ENCODE measurements around the gene DPEP1.
"Not testable (repeated sequence)": the region's sequence is repeated elsewhere in the genome, so short reads cannot be mapped to it uniquely, and the experiment has no call there.

The DPEP1 gene

DNA sequence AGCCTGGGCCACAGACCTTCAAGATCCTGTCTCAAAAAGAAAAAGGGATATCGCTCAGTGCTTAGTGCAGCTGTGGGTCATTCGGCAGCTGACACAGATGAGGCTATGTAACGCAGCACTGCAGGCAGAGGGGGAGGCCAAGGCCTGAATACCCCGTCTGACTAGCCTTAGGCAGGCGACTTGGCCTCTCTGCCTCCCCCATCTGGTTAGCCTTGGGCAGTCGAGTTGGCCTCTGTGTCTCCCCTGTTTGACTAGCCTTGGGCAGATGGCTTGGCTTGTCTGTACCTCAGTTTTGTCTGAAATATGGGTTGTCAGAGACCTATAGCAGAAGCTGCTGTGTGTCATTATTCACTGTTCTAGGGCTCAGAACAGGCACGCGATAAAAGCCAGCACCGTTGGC, 54.2 kb downstream of the DPEP1 start:
- Histone ChIP-seq H3K4me3 (ENCODE audit: low read depth, low read length) (no peak overlapping the region), H3K4me1 (no peaks in the 10 kb centered on the region), H3K27me3 (no peaks in the 10 kb centered on the region), H3K36me3 (no peaks in the 10 kb centered on the region; the same call in 1 of the 2 replicates), H3K9me3 (no peaks in the 10 kb centered on the region)
- TF ChIP-seq, protein P1, sequence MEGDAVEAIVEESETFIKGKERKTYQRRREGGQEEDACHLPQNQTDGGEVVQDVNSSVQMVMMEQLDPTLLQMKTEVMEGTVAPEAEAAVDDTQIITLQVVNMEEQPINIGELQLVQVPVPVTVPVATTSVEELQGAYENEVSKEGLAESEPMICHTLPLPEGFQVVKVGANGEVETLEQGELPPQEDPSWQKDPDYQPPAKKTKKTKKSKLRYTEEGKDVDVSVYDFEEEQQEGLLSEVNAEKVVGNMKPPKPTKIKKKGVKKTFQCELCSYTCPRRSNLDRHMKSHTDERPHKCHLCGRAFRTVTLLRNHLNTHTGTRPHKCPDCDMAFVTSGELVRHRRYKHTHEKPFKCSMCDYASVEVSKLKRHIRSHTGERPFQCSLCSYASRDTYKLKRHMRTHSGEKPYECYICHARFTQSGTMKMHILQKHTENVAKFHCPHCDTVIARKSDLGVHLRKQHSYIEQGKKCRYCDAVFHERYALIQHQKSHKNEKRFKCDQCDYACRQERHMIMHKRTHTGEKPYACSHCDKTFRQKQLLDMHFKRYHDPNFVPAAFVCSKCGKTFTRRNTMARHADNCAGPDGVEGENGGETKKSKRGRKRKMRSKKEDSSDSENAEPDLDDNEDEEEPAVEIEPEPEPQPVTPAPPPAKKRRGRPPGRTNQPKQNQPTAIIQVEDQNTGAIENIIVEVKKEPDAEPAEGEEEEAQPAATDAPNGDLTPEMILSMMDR (IDR thresholded peaks at IDR 0.05; ENCODE audit: low read depth, low read length): no peak
- DNase-seq: no peak

DNA sequence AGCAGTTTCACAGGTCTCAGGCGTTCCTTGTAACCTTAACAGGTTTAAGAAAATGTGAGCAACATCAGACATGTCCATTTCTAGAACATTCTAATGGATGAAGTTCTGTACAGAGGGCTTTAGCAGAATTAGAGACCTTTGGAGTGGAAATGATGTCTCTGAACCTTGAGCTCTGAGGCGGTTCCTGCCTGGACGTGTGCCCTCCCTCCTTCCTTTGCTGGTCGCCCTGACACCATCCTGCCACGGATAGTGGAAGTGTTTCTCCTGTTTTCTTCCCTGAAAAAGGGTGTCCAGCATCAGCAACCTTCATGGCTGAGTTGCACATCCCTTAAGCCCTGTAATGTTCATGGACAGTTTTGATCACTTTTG, 55.3 kb downstream of the DPEP1 start:
- no peak for DNase-seq
- Histone ChIP-seq H3K36me3 (no peaks in the 10 kb centered on the region), H3K4me1 (no peaks in the 10 kb centered on the region), H3K27me3 (no peaks in the 10 kb centered on the region), H3K4me3 (ENCODE audit: low read depth, low read length) (no peak overlapping the region), H3K9me3 (no peaks in the 10 kb centered on the region)
- TF ChIP-seq, protein P1 (IDR thresholded peaks at IDR 0.05; ENCODE audit: low read depth, low read length): no peak

DNA sequence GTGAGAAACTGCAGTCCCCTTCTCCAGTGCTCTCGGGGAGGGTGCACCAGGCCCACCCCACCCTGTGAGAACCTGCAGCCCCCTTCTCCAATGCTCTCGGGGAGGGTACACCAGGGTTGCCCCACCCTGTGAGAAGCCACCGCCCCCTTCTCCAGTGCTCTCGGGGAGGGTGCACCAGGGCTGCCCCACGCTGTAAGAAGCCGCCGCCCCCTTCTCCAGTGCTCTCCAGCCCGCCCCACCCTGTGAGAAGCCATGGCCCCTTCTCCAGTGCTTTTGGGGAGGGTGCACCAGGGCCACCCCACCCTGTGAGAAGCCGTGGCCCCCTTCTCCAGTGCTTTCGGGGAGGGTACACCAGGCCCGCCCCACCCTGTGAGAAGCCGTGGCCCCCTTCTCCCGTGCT, 56.3 kb downstream of the DPEP1 start:
- H3K27me3 ChIP-seq: no peaks in the 10 kb centered on the region
- TF ChIP-seq, protein P1 (IDR thresholded peaks at IDR 0.05; ENCODE audit: low read depth, low read length): no peak
- H3K9me3 ChIP-seq: no peaks in the 10 kb centered on the region
- no peaks in the 10 kb centered on the region for H3K4me1 ChIP-seq
- no peak for DNase-seq
- no peaks in the 10 kb centered on the region for H3K36me3 ChIP-seq
- H3K4me3 ChIP-seq (ENCODE audit: low read depth, low read length): no peak overlapping the region

DNA sequence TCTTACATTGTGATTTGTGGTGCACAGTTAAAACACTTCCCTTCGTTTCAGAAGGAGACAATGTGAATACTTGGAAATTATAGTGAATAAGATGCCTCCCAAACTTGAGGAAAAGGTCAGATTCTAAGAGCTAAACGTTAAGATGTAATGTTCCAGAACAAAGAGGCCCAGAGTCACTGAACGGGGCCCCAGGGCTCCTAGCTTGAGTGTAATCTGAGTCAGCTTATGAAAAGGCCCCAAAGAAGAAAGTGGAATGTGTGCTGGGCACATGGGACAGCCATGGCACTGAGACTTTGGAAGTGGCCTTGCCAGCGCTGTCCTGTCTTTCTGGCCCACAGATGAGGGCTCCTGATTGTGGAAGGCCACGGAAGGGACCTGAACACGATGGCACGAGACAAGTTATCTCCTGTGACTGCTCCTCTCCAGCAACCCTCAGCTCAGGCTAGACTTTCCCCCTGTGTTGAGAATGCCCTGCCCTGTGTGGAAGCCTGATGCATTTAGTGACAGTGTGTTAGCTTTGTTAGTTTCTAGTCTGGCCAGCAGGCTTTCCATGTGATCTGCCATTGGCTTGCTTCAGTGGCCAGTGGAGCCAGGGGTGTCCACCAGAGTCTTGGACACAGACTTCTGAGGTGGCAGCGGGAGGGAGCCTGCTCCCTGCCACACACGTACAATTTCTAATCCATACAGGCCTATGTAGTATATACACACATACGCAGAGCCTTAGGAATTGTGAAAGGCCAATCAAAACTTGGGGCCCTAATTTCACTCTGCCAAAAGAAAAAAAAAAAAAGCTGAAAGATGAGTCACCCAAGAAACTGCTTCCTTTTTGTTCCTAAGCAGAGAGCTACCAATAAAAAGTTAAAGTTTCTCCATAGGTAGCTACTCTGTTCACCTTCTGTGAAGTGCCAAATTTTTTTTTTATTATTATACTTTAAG, 57.3 kb downstream of the DPEP1 start:
- H3K4me1 ChIP-seq: no peaks in the 10 kb centered on the region
- no peak overlapping the region for H3K4me3 ChIP-seq (ENCODE audit: low read depth, low read length)
- H3K9me3 ChIP-seq: no peaks in the 10 kb centered on the region
- TF ChIP-seq, protein P1 (IDR thresholded peaks at IDR 0.05; ENCODE audit: low read depth, low read length): no peak
- no peaks in the 10 kb centered on the region for H3K27me3 ChIP-seq
- no peaks in the 10 kb centered on the region for H3K36me3 ChIP-seq
- DNase-seq: no peak

DNA sequence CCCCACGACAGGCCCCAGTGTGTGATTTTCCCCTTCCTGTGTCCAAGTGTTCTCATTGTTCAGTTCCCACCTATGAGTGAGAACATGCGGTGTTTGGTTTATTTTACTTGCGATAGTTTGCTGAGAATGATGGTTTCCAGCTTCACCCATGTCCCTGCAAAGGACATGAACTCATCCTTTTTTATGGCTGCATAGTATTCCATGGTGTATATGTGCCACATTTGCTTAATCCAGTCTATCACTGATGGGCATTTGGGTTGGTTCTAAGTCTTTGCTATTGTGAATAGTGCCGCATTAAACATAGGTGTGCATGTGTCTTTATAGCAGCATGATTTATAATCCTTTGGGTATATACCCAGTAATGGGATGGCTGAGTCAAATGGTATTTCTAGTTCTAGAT, 58.1 kb downstream of the DPEP1 start:
- H3K27me3 ChIP-seq; H3K36me3 ChIP-seq; DNase-seq; H3K4me3 ChIP-seq (ENCODE audit: low read depth, low read length); H3K9me3 ChIP-seq; H3K4me1 ChIP-seq: not testable (repeated sequence)

DNA sequence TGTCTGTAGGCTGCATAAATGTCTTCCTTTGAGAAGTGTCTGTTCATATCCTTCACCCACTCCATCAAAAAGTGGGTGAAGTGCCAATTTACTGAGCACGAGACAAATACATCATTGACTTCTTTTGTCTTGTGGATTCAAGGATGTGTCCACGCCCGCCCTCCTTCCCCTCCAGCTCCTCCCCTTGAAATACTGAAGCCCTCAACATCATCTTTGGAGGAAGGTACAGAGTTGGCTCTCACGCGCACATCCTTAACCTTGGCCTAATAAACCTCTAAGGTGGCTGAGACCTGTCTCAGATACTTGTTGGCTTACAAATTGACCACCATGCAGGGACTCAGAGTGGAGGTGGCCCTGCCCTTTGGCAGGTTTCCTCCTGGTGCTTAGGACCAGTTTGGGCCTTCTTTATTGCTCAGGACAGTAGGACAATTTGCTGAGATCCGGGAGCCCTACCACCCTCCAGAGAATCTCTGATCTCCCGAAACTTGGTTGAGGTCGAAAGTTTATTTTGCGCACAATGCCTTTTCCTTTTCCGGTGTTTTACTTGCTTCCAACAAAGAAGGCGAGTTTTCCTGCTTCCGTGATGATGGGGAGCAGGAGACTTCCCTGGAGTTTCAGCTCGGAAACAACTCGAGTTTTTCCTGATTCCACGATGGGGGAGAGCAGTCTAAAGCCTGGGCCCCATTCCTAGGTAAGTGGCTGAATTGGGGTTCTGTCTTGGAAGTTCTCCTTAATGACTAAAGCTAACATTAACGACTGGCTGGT, 58.9 kb downstream of the DPEP1 start:
- no peaks in the 10 kb centered on the region for H3K27me3 ChIP-seq

More for the DNA sequence above, 58.9 kb downstream of the DPEP1 start:
- no peak for DNase-seq
- Histone ChIP-seq H3K36me3 (no peaks in the 10 kb centered on the region), H3K4me3 (ENCODE audit: low read depth, low read length) (no peak overlapping the region), H3K4me1 (no peaks in the 10 kb centered on the region), H3K9me3 (no peaks in the 10 kb centered on the region)
- TF ChIP-seq, protein P1 (IDR thresholded peaks at IDR 0.05; ENCODE audit: low read depth, low read length): no peak

All from BE2C (cell line).